Measurements from ENCODE around the gene TATDN2.

The TATDN2 gene

GRCh38 chr3:10277115-10277625, 28.9 kb downstream of the TATDN2 start:
- Histone ChIP-seq H3K4me2 (ENCODE audit: low read length) (no peak overlapping the region), H4K8ac (ENCODE audit: low read depth, low read length) (no peak overlapping the region)
- WGBS (ENCODE audit: extremely low coverage, insufficient coverage, insufficient read length) = no CpG with 5 or more reads among the region's 3 CpGs

GRCh38 chr3:10278501-10278900, 30.2 kb downstream of the TATDN2 start:
- Histone ChIP-seq H2BK5ac (ENCODE audit: low read depth, low read length, poor library complexity) (no peak overlapping the region), H4K91ac (ENCODE audit: low read depth, low read length) (no peak overlapping the region), H4K8ac (ENCODE audit: low read depth, low read length) (no peak overlapping the region), H3K27me3 (ENCODE audit: insufficient read depth, low read length) (no peaks in the 10 kb centered on the region), H3K4ac (ENCODE audit: low read depth, low read length) (no peak overlapping the region), H3K18ac (ENCODE audit: low read length) (no peak overlapping the region), H3K79me1 (ENCODE audit: low read length) (no peaks in the 10 kb centered on the region), H3K4me1 (ENCODE audit: control insufficient read depth in 1 of 2, insufficient read depth in 2 of 2, low read length in 2 of 2) (no peaks in the 10 kb centered on the region), H2BK120ac (ENCODE audit: insufficient read depth, low read length, poor library complexity) (no peak overlapping the region), H3K14ac (ENCODE audit: low read length) (no peak overlapping the region), H3K9me3 (ENCODE audit: insufficient read depth, low read depth, low read length) (no peaks in the 10 kb centered on the region), H2AK5ac (ENCODE audit: low read length) (no peak overlapping the region), H3K23ac (ENCODE audit: low read length) (no peak overlapping the region), H3K36me3 (ENCODE audit: control insufficient read depth in 1 of 2, insufficient read depth in 2 of 2, low read length in 2 of 2) (peaks cover 35 to 38% of the 10 kb centered on the region in 2 experiments), H3K79me2 (ENCODE audit: control insufficient read depth, insufficient read depth, low read length, poor library complexity) (no peaks in the 10 kb centered on the region), H2AFZ (ENCODE audit: insufficient read depth, low read length, poor library complexity) (no peak overlapping the region), H3K4me3 (ENCODE audit: low read depth, low read length) (no peak overlapping the region), H3K27ac (ENCODE audit: low read depth, low read length) (no peak overlapping the region), H3K4me2 (ENCODE audit: low read length) (no peak overlapping the region), H2BK12ac (ENCODE audit: low read length) (no peak overlapping the region), H4K12ac (ENCODE audit: low read depth, low read length) (no peak overlapping the region), H3K9ac (ENCODE audit: low read length) (no peak overlapping the region)
- no peak for DNase-seq
- WGBS (ENCODE audit: extremely low coverage, insufficient coverage, insufficient read length) = no CpG with 5 or more reads among the region's 1 CpG

More at GRCh38 chr3:10277115-10277625, 28.9 kb downstream of the TATDN2 start:
- H3K9ac ChIP-seq (ENCODE audit: low read length) = no peak overlapping the region
- no peaks in the 10 kb centered on the region for H3K79me1 ChIP-seq (ENCODE audit: low read length)
- no peak overlapping the region for H2AFZ ChIP-seq (ENCODE audit: insufficient read depth, low read length, poor library complexity)
- no peak for DNase-seq
- H3K18ac ChIP-seq (ENCODE audit: low read length) = no peak overlapping the region
- no peak overlapping the region for H3K4ac ChIP-seq (ENCODE audit: low read depth, low read length)
- H2BK120ac ChIP-seq (ENCODE audit: insufficient read depth, low read length, poor library complexity) = no peak overlapping the region
- H2AK5ac ChIP-seq (ENCODE audit: low read length) = no peak overlapping the region
- no peaks in the 10 kb centered on the region for H3K4me1 ChIP-seq (ENCODE audit: control insufficient read depth in 1 of 2, insufficient read depth in 2 of 2, low read length in 2 of 2)
- H3K27me3 ChIP-seq (ENCODE audit: insufficient read depth, low read length) = no peaks in the 10 kb centered on the region
- H3K27ac ChIP-seq (ENCODE audit: low read depth, low read length) = no peak overlapping the region
- H3K23ac ChIP-seq (ENCODE audit: low read length) = no peak overlapping the region
- H3K79me2 ChIP-seq (ENCODE audit: control insufficient read depth, insufficient read depth, low read length, poor library complexity) = no peaks in the 10 kb centered on the region
- no peak overlapping the region for H3K4me3 ChIP-seq (ENCODE audit: low read depth, low read length)
- no peak overlapping the region for H3K14ac ChIP-seq (ENCODE audit: low read length)
- H3K9me3 ChIP-seq (ENCODE audit: insufficient read depth, low read depth, low read length) = no peaks in the 10 kb centered on the region
- no peak overlapping the region for H4K12ac ChIP-seq (ENCODE audit: low read depth, low read length)
- no peak overlapping the region for H2BK12ac ChIP-seq (ENCODE audit: low read length)
- H4K91ac ChIP-seq (ENCODE audit: low read depth, low read length) = no peak overlapping the region
- H2BK5ac ChIP-seq (ENCODE audit: low read depth, low read length, poor library complexity) = no peak overlapping the region
- H3K36me3 ChIP-seq (ENCODE audit: control insufficient read depth in 1 of 2, insufficient read depth in 2 of 2, low read length in 2 of 2) = peaks cover 33 to 42% of the 10 kb centered on the region in 2 experiments

- no CpG with 5 or more reads among the region's 13 CpGs for WGBS (ENCODE audit: extremely low coverage, insufficient coverage, insufficient read length)
- H2AK5ac ChIP-seq (ENCODE audit: low read length) = no peak overlapping the region
- H3K4ac ChIP-seq (ENCODE audit: low read depth, low read length) = no peak overlapping the region
- no peak overlapping the region for H3K9ac ChIP-seq (ENCODE audit: low read length)
- H4K91ac ChIP-seq (ENCODE audit: low read depth, low read length) = no peak overlapping the region
- no peak overlapping the region for H2BK5ac ChIP-seq (ENCODE audit: low read depth, low read length, poor library complexity)
- no peak overlapping the region for H3K27ac ChIP-seq (ENCODE audit: low read depth, low read length)
- no peak overlapping the region for H3K18ac ChIP-seq (ENCODE audit: low read length)
- no peak overlapping the region for H2BK120ac ChIP-seq (ENCODE audit: insufficient read depth, low read length, poor library complexity)
- no peak overlapping the region for H4K12ac ChIP-seq (ENCODE audit: low read depth, low read length)
- peaks cover 38 to 41% of the 10 kb centered on the region in 2 experiments for H3K36me3 ChIP-seq (ENCODE audit: control insufficient read depth in 1 of 2, insufficient read depth in 2 of 2, low read length in 2 of 2)
- no peaks in the 10 kb centered on the region for H3K9me3 ChIP-seq (ENCODE audit: insufficient read depth, low read depth, low read length)
- no peak overlapping the region for H3K14ac ChIP-seq (ENCODE audit: low read length)
- no peaks in the 10 kb centered on the region for H3K79me2 ChIP-seq (ENCODE audit: control insufficient read depth, insufficient read depth, low read length, poor library complexity)
- no peak overlapping the region for H3K4me3 ChIP-seq (ENCODE audit: low read depth, low read length)
- H3K27me3 ChIP-seq (ENCODE audit: insufficient read depth, low read length) = no peaks in the 10 kb centered on the region
- no peaks in the 10 kb centered on the region for H3K79me1 ChIP-seq (ENCODE audit: low read length)
- DNase-seq = peak in 1 of 2 donors; percentile 10
- H2BK12ac ChIP-seq (ENCODE audit: low read length) = no peak overlapping the region
- no peak overlapping the region for H2AFZ ChIP-seq (ENCODE audit: insufficient read depth, low read length, poor library complexity)
- H3K4me1 ChIP-seq (ENCODE audit: control insufficient read depth in 1 of 2, insufficient read depth in 2 of 2, low read length in 2 of 2) = no peaks in the 10 kb centered on the region
- H4K8ac ChIP-seq (ENCODE audit: low read depth, low read length) = no peak overlapping the region
- no peak overlapping the region for H3K23ac ChIP-seq (ENCODE audit: low read length)
- H3K4me2 ChIP-seq (ENCODE audit: low read length) = no peak overlapping the region
Observed at GRCh38 chr3:10279384-10280176, 31.3 kb downstream of the TATDN2 start.

GRCh38 chr3:10280177-10280529, 31.9 kb downstream of the TATDN2 start:
- H3K79me1 ChIP-seq (ENCODE audit: low read length) = no peaks in the 10 kb centered on the region
- no peak overlapping the region for H3K14ac ChIP-seq (ENCODE audit: low read length)
- H4K91ac ChIP-seq (ENCODE audit: low read depth, low read length) = no peak overlapping the region
- H2AK5ac ChIP-seq (ENCODE audit: low read length) = no peak overlapping the region
- no peaks in the 10 kb centered on the region for H3K27me3 ChIP-seq (ENCODE audit: insufficient read depth, low read length)
- H3K36me3 ChIP-seq (ENCODE audit: control insufficient read depth in 1 of 2, insufficient read depth in 2 of 2, low read length in 2 of 2) = peaks cover 38 to 41% of the 10 kb centered on the region in 2 experiments
- H3K4me1 ChIP-seq (ENCODE audit: control insufficient read depth in 1 of 2, insufficient read depth in 2 of 2, low read length in 2 of 2) = no peaks in the 10 kb centered on the region
- H3K4me3 ChIP-seq (ENCODE audit: low read depth, low read length) = no peak overlapping the region
- H3K9me3 ChIP-seq (ENCODE audit: insufficient read depth, low read depth, low read length) = no peaks in the 10 kb centered on the region
- H3K27ac ChIP-seq (ENCODE audit: low read depth, low read length) = no peak overlapping the region
- WGBS (ENCODE audit: extremely low coverage, insufficient coverage, insufficient read length) = no CpG with 5 or more reads among the region's 5 CpGs
- H3K79me2 ChIP-seq (ENCODE audit: control insufficient read depth, insufficient read depth, low read length, poor library complexity) = no peaks in the 10 kb centered on the region
- no peak overlapping the region for H4K12ac ChIP-seq (ENCODE audit: low read depth, low read length)
- H3K4me2 ChIP-seq (ENCODE audit: low read length) = no peak overlapping the region
- no peak overlapping the region for H2AFZ ChIP-seq (ENCODE audit: insufficient read depth, low read length, poor library complexity)
- no peak overlapping the region for H2BK12ac ChIP-seq (ENCODE audit: low read length)
- no peak overlapping the region for H4K8ac ChIP-seq (ENCODE audit: low read depth, low read length)
- no peak overlapping the region for H3K9ac ChIP-seq (ENCODE audit: low read length)
- H2BK120ac ChIP-seq (ENCODE audit: insufficient read depth, low read length, poor library complexity) = no peak overlapping the region
- H3K23ac ChIP-seq (ENCODE audit: low read length) = no peak overlapping the region
- H3K4ac ChIP-seq (ENCODE audit: low read depth, low read length) = no peak overlapping the region
- peak; percentile 8 to 60 for DNase-seq
- H3K18ac ChIP-seq (ENCODE audit: low read length) = no peak overlapping the region
- H2BK5ac ChIP-seq (ENCODE audit: low read depth, low read length, poor library complexity) = no peak overlapping the region
